ENCODE results near the gene ID2.
"Not testable (repeated sequence)": the region's sequence is repeated elsewhere in the genome, so short reads cannot be mapped to it uniquely, and the experiment has no call there.

ID2 gene

GRCh38 chr2:8725838-8726237 lies 44.0 kb downstream of the ID2 start:
- DNase-seq (ENCODE audit: low read depth in 3 of 3, low spot score in 1 of 3): no peak

DNA sequence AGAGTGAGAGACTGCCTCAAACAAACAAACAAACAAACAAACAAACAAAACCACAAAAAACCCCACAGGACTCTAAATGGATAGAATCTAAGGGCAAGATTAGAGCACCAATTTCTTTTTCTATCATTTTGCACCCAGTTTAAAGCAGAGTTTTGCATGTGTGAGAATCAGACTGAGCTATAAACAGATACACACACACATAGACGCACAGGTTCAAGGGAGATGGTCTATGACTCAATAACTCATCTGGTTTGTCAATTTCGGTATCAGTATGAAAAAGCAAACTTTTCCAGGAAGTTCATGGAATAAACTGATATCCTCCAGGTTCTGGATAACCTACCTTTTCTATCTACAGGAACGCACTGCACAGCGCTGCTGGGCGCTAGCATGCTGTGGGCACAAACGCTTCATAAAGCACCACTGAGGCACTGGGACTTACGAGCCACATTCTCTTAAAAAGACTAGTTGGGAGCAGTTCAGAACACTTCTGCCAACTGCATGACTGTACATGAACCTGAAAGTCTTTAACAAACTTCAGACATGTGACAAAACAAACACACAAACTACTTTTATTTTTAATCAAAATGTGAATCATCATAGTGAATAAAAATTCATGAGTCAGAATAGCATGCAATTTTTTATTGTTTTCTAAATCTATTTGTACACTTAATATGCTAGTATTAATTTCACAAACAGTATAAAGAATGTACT lies 46.6 kb downstream of the ID2 start:
- no peak for DNase-seq (ENCODE audit: low read depth in 3 of 3, low spot score in 1 of 3)

DNA sequence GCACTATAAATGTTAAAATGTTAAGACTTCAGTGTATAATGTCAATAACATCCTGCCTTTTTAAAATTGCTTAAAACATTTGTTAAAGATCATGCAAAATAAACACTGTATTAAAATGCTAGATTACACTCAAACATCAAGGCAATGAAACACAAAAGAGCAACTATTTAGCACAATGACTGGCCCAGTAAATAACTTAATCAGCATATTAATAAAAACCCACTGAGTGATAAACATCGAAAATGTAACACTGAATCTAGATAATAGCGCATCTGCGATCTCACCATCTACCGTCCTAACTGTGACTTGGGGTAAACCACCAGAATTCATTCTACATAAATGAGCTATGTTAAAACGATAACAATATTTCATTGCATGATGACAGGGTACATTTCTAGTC lies 47.2 kb downstream of the ID2 start:
- not testable (repeated sequence) for DNase-seq (ENCODE audit: low read depth in 3 of 3, low spot score in 1 of 3)

DNA sequence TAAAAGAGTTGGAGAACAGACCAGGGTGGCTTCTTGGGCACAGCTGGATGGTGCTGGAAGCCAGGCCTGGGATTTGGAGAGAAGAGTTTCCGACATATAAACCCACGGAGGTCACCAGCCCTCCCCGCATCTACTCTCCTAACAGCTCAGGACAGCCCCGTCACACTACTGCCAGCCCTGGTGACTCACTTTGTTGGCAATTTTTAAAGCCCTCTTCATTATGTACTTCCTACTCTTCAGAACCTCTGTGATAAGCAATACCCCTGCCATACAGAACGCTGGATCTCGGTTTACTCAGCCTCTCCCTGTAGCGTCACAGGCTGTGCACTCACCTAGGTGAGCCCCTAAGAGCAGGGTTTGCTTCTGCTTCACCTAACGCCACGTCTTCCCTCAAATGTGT lies 48.1 kb downstream of the ID2 start:
- no peak for DNase-seq (ENCODE audit: low read depth in 3 of 3, low spot score in 1 of 3)

DNA sequence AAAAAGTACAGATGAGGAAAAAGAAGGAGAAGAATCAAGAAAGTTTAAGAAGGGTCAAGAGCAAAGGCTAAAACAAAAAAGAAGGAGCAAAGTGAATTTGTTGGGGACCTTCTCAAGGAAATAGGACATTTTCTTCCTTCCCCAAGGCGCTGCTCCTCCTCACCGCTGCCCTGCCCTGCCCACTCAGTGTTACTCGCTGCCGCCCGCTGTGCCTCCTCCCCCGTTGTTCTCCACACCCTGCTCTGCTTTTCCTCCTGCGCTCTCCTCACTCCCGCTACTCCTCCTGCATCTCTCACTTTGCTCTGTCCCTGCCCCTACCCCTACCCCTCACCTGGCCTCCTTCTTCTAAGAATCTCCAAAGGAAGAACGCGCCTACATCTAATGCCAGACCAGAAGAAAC lies 50.7 kb downstream of the ID2 start:
- no peak for DNase-seq (ENCODE audit: low read depth in 3 of 3, low spot score in 1 of 3)

Measured in stimulated activated CD4-positive, alpha-beta T cell treated with anti-CD3 and anti-CD28 coated beads, TNF-alpha, amount 100 ng/mL, for 1 hour (primary cell).